Gastrocnemius medialis (tissue), 4 donors: Measurements from ENCODE around the gene PIK3R1.

Source experiments
- CTCF ChIP-seq, 5 experiments: fragments of 450-650 bp in 3 of 5; fragments of 200-600 bp in 2 of 5; sonication (generic) in 2 of 5; IDR thresholded peaks in 4 of 5; conservative IDR thresholded peaks in 1 of 5; 1 replicate in 4 of 5; 2 replicates in 1 of 5; pipeline ENCODE4 v1.5.1; 2016 to 2019; ENCODE audit warnings: antibody characterized with exemption in 5 of 5, mild to moderate bottlenecking in 3 of 5, moderate library complexity in 3 of 5
- POLR2A ChIP-seq, 2 donors: fragments of 450-650 bp; IDR thresholded peaks; one replicate each; pipeline ENCODE4 v1.6.1; 2017; ENCODE audit warnings: antibody characterized with exemption in 2 of 2, mild to moderate bottlenecking in 2 of 2, moderate library complexity in 2 of 2

- no peak for TF ChIP-seq CTCF (IDR thresholded peaks at IDR 0.05 in 4 of 5, conservative IDR thresholded peaks at IDR 0.05 in 1 of 5)
- TF ChIP-seq POLR2A (IDR thresholded peaks at IDR 0.05) = no peak
Measured at GRCh38 chr5:68249520-68249919, 34.0 kb downstream of the PIK3R1 start.
